K562 (cell line): Measurements from ENCODE around the gene SLC26A2. TPM values are rescaled to one million over a fixed set of nuclear protein-coding genes. Genes with fewer than 3 reads are reported as not detected.

Experiments used
- polyA plus RNA-seq, 8 experiments: library from polyadenylated mRNA; depleted of rRNA in 4 of 8; stranded (reverse) in 5 of 8; unstranded in 3 of 8; fragments of >200 nt; fragmentation: Nextera tagmentation in 2 of 8; fragmentation: Illumina TruSeq in 1 of 8; extraction: Ambion mirVana in 2 of 8; extraction: Trizol in 1 of 8; gene quantifications; 2 replicates each; pipeline versions ENCODE4 v1.2.1 to v1.2.3, GENCODE V29; 2011 to 2014; ENCODE audit warnings: inconsistent platforms in 1 of 8, missing spikeins in 1 of 8
- total RNA-seq, 7 experiments: library from RNA; depleted of rRNA in 6 of 7; stranded (reverse); fragments of >200 nt in 6 of 7; fragmentation: Illumina TruSeq in 2 of 7; extraction: Trizol in 2 of 7; gene quantifications; 2 replicates each; pipeline versions ENCODE4 v1.2.1 to v1.2.3, GENCODE V29; 2011 to 2021; ENCODE audit warnings: low replicate concordance in 1 of 7
- TF ChIP-seq, protein P1 (sequence below): fragments of 450-650 bp; IDR thresholded peaks from 2 replicates; pipeline ENCODE4 v1.6.1; 2016; ENCODE audit warnings: mild to moderate bottlenecking, moderate library complexity

Gene SLC26A2
- total and polyA plus RNA-seq, 9 of the 15 experiments (the other 6 are each of a cell fraction or from before 2014, with no cell fraction given): 1.1 to 6.3 (median 3.6) TPM

DNA sequence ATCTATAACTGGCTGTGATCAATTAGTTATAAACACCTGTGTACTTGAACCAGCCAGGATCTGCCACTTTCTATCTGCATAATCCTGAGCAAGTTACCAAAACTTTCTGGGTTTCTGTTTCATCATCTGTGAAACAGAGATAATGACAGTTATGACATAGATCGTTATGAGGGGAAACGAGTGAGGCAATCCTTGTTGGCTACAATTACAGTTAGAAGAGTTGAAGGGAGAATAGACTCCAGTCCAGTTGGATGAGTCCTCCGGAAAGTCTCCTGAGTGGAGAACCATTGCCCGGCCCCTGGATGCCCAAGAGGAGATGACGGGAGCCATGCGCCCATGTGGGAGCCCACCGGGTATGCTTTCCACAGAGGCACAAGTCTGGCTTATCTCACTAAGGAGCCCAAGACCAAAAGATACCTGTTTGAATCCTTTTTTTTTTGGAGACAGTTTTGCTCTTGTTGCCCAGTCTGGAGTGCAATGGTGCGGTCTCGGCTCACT is 20.4 kb upstream of the SLC26A2 start (continued):
- TF ChIP-seq, protein P1, sequence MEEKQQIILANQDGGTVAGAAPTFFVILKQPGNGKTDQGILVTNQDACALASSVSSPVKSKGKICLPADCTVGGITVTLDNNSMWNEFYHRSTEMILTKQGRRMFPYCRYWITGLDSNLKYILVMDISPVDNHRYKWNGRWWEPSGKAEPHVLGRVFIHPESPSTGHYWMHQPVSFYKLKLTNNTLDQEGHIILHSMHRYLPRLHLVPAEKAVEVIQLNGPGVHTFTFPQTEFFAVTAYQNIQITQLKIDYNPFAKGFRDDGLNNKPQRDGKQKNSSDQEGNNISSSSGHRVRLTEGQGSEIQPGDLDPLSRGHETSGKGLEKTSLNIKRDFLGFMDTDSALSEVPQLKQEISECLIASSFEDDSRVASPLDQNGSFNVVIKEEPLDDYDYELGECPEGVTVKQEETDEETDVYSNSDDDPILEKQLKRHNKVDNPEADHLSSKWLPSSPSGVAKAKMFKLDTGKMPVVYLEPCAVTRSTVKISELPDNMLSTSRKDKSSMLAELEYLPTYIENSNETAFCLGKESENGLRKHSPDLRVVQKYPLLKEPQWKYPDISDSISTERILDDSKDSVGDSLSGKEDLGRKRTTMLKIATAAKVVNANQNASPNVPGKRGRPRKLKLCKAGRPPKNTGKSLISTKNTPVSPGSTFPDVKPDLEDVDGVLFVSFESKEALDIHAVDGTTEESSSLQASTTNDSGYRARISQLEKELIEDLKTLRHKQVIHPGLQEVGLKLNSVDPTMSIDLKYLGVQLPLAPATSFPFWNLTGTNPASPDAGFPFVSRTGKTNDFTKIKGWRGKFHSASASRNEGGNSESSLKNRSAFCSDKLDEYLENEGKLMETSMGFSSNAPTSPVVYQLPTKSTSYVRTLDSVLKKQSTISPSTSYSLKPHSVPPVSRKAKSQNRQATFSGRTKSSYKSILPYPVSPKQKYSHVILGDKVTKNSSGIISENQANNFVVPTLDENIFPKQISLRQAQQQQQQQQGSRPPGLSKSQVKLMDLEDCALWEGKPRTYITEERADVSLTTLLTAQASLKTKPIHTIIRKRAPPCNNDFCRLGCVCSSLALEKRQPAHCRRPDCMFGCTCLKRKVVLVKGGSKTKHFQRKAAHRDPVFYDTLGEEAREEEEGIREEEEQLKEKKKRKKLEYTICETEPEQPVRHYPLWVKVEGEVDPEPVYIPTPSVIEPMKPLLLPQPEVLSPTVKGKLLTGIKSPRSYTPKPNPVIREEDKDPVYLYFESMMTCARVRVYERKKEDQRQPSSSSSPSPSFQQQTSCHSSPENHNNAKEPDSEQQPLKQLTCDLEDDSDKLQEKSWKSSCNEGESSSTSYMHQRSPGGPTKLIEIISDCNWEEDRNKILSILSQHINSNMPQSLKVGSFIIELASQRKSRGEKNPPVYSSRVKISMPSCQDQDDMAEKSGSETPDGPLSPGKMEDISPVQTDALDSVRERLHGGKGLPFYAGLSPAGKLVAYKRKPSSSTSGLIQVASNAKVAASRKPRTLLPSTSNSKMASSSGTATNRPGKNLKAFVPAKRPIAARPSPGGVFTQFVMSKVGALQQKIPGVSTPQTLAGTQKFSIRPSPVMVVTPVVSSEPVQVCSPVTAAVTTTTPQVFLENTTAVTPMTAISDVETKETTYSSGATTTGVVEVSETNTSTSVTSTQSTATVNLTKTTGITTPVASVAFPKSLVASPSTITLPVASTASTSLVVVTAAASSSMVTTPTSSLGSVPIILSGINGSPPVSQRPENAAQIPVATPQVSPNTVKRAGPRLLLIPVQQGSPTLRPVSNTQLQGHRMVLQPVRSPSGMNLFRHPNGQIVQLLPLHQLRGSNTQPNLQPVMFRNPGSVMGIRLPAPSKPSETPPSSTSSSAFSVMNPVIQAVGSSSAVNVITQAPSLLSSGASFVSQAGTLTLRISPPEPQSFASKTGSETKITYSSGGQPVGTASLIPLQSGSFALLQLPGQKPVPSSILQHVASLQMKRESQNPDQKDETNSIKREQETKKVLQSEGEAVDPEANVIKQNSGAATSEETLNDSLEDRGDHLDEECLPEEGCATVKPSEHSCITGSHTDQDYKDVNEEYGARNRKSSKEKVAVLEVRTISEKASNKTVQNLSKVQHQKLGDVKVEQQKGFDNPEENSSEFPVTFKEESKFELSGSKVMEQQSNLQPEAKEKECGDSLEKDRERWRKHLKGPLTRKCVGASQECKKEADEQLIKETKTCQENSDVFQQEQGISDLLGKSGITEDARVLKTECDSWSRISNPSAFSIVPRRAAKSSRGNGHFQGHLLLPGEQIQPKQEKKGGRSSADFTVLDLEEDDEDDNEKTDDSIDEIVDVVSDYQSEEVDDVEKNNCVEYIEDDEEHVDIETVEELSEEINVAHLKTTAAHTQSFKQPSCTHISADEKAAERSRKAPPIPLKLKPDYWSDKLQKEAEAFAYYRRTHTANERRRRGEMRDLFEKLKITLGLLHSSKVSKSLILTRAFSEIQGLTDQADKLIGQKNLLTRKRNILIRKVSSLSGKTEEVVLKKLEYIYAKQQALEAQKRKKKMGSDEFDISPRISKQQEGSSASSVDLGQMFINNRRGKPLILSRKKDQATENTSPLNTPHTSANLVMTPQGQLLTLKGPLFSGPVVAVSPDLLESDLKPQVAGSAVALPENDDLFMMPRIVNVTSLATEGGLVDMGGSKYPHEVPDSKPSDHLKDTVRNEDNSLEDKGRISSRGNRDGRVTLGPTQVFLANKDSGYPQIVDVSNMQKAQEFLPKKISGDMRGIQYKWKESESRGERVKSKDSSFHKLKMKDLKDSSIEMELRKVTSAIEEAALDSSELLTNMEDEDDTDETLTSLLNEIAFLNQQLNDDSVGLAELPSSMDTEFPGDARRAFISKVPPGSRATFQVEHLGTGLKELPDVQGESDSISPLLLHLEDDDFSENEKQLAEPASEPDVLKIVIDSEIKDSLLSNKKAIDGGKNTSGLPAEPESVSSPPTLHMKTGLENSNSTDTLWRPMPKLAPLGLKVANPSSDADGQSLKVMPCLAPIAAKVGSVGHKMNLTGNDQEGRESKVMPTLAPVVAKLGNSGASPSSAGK: no peak
- TF ChIP-seq, all 486 proteins: peak for 104
